ENCODE measurements around the gene PTX4.

The PTX4 gene

GRCh38 chr16:1523581-1524245 lies 35.0 kb upstream of the PTX4 start:
- Histone ChIP-seq H3K36me3 (ENCODE audit: control insufficient read depth in 2 of 2, insufficient read depth in 2 of 2, low read length in 2 of 2) (peaks cover 2 to 5% of the 10 kb centered on the region in 2 donors), H3K27me3 (ENCODE audit: control insufficient read depth in 2 of 2, insufficient read depth in 2 of 2, low read length in 2 of 2) (no peaks in the 10 kb centered on the region), H3K4me3 (ENCODE audit: low read length in 2 of 2) (no peak overlapping the region), H3K27ac (ENCODE audit: low read depth in 2 of 2, low read length in 2 of 2) (no peak overlapping the region), H3K9me3 (ENCODE audit: control insufficient read depth in 2 of 2, low read length in 2 of 2) (no peaks in the 10 kb centered on the region), H3K9ac (ENCODE audit: low read depth in 1 of 2, low read length in 2 of 2) (no peak overlapping the region), H3K4me1 (ENCODE audit: control insufficient read depth in 2 of 2, insufficient read depth in 2 of 2, low read length in 2 of 2) (no peaks in the 10 kb centered on the region)

- Histone ChIP-seq H3K9me3 (ENCODE audit: control insufficient read depth in 2 of 2, low read length in 2 of 2) (no peaks in the 10 kb centered on the region), H3K4me3 (ENCODE audit: low read length in 2 of 2) (no peak overlapping the region), H3K27ac (ENCODE audit: low read depth in 2 of 2, low read length in 2 of 2) (no peak overlapping the region), H3K9ac (ENCODE audit: low read depth in 1 of 2, low read length in 2 of 2) (no peak overlapping the region), H3K27me3 (ENCODE audit: control insufficient read depth in 2 of 2, insufficient read depth in 2 of 2, low read length in 2 of 2) (no peaks in the 10 kb centered on the region), H3K4me1 (ENCODE audit: control insufficient read depth in 2 of 2, insufficient read depth in 2 of 2, low read length in 2 of 2) (no peaks in the 10 kb centered on the region), H3K36me3 (ENCODE audit: control insufficient read depth in 2 of 2, insufficient read depth in 2 of 2, low read length in 2 of 2) (peaks cover 2 to 11% of the 10 kb centered on the region in 2 donors)
Measured at GRCh38 chr16:1520461-1520860, 31.7 kb upstream of the PTX4 start.

- no peak overlapping the region for H3K27ac ChIP-seq (ENCODE audit: low read depth in 2 of 2, low read length in 2 of 2)
- H3K9me3 ChIP-seq (ENCODE audit: control insufficient read depth in 2 of 2, low read length in 2 of 2): no peaks in the 10 kb centered on the region
- no peak overlapping the region for H3K4me3 ChIP-seq (ENCODE audit: low read length in 2 of 2)
- no peak overlapping the region for H3K9ac ChIP-seq (ENCODE audit: low read depth in 1 of 2, low read length in 2 of 2)
- peaks cover 2 to 11% of the 10 kb centered on the region in 2 donors for H3K36me3 ChIP-seq (ENCODE audit: control insufficient read depth in 2 of 2, insufficient read depth in 2 of 2, low read length in 2 of 2)
- H3K4me1 ChIP-seq (ENCODE audit: control insufficient read depth in 2 of 2, insufficient read depth in 2 of 2, low read length in 2 of 2): no peaks in the 10 kb centered on the region
- H3K27me3 ChIP-seq (ENCODE audit: control insufficient read depth in 2 of 2, insufficient read depth in 2 of 2, low read length in 2 of 2): no peaks in the 10 kb centered on the region
Measured at GRCh38 chr16:1519831-1520230, 31.1 kb upstream of the PTX4 start.

- Histone ChIP-seq H3K27ac (ENCODE audit: low read depth in 2 of 2, low read length in 2 of 2) (no peak overlapping the region), H3K9me3 (ENCODE audit: control insufficient read depth in 2 of 2, low read length in 2 of 2) (no peaks in the 10 kb centered on the region), H3K4me1 (ENCODE audit: control insufficient read depth in 2 of 2, insufficient read depth in 2 of 2, low read length in 2 of 2) (no peaks in the 10 kb centered on the region), H3K4me3 (ENCODE audit: low read length in 2 of 2) (no peak overlapping the region), H3K27me3 (ENCODE audit: control insufficient read depth in 2 of 2, insufficient read depth in 2 of 2, low read length in 2 of 2) (no peaks in the 10 kb centered on the region), H3K36me3 (ENCODE audit: control insufficient read depth in 2 of 2, insufficient read depth in 2 of 2, low read length in 2 of 2) (peaks cover 2 to 11% of the 10 kb centered on the region in 2 donors), H3K9ac (ENCODE audit: low read depth in 1 of 2, low read length in 2 of 2) (no peak overlapping the region)
Measured at GRCh38 chr16:1518626-1519135, 29.9 kb upstream of the PTX4 start.

GRCh38 chr16:1514507-1514906 lies 25.8 kb upstream of the PTX4 start:
- Histone ChIP-seq H3K4me3 (ENCODE audit: low read length in 2 of 2) (no peak overlapping the region), H3K27me3 (ENCODE audit: control insufficient read depth in 2 of 2, insufficient read depth in 2 of 2, low read length in 2 of 2) (no peaks in the 10 kb centered on the region), H3K27ac (ENCODE audit: low read depth in 2 of 2, low read length in 2 of 2) (no peak overlapping the region), H3K36me3 (ENCODE audit: control insufficient read depth in 2 of 2, insufficient read depth in 2 of 2, low read length in 2 of 2) (peaks cover 2 to 6% of the 10 kb centered on the region in 2 donors), H3K9ac (ENCODE audit: low read depth in 1 of 2, low read length in 2 of 2) (no peak overlapping the region), H3K4me1 (ENCODE audit: control insufficient read depth in 2 of 2, insufficient read depth in 2 of 2, low read length in 2 of 2) (no peaks in the 10 kb centered on the region), H3K9me3 (ENCODE audit: control insufficient read depth in 2 of 2, low read length in 2 of 2) (no peaks in the 10 kb centered on the region)

GRCh38 chr16:1512774-1513173 lies 24.0 kb upstream of the PTX4 start:
- H3K4me1 ChIP-seq (ENCODE audit: control insufficient read depth in 2 of 2, insufficient read depth in 2 of 2, low read length in 2 of 2): no peaks in the 10 kb centered on the region
- no peak overlapping the region for H3K9ac ChIP-seq (ENCODE audit: low read depth in 1 of 2, low read length in 2 of 2)
- H3K36me3 ChIP-seq (ENCODE audit: control insufficient read depth in 2 of 2, insufficient read depth in 2 of 2, low read length in 2 of 2): peaks cover under 1 to 2% of the 10 kb centered on the region in 2 donors
- H3K4me3 ChIP-seq (ENCODE audit: low read length in 2 of 2): no peak overlapping the region
- no peaks in the 10 kb centered on the region for H3K9me3 ChIP-seq (ENCODE audit: control insufficient read depth in 2 of 2, low read length in 2 of 2)
- H3K27me3 ChIP-seq (ENCODE audit: control insufficient read depth in 2 of 2, insufficient read depth in 2 of 2, low read length in 2 of 2): no peaks in the 10 kb centered on the region
- no peak overlapping the region for H3K27ac ChIP-seq (ENCODE audit: low read depth in 2 of 2, low read length in 2 of 2)

- Histone ChIP-seq H3K27ac (ENCODE audit: low read depth in 2 of 2, low read length in 2 of 2) (no peak overlapping the region), H3K9ac (ENCODE audit: low read depth in 1 of 2, low read length in 2 of 2) (no peak overlapping the region), H3K36me3 (ENCODE audit: control insufficient read depth in 2 of 2, insufficient read depth in 2 of 2, low read length in 2 of 2) (peaks cover 0 to 2% of the 10 kb centered on the region in 2 donors), H3K4me1 (ENCODE audit: control insufficient read depth in 2 of 2, insufficient read depth in 2 of 2, low read length in 2 of 2) (no peaks in the 10 kb centered on the region), H3K4me3 (ENCODE audit: low read length in 2 of 2) (no peak overlapping the region), H3K27me3 (ENCODE audit: control insufficient read depth in 2 of 2, insufficient read depth in 2 of 2, low read length in 2 of 2) (no peaks in the 10 kb centered on the region), H3K9me3 (ENCODE audit: control insufficient read depth in 2 of 2, low read length in 2 of 2) (no peaks in the 10 kb centered on the region)
Measured at GRCh38 chr16:1511662-1512569, 23.2 kb upstream of the PTX4 start.

GRCh38 chr16:1510941-1511351 lies 22.2 kb upstream of the PTX4 start:
- Histone ChIP-seq H3K4me1 (ENCODE audit: control insufficient read depth in 2 of 2, insufficient read depth in 2 of 2, low read length in 2 of 2) (no peaks in the 10 kb centered on the region), H3K27me3 (ENCODE audit: control insufficient read depth in 2 of 2, insufficient read depth in 2 of 2, low read length in 2 of 2) (no peaks in the 10 kb centered on the region), H3K27ac (ENCODE audit: low read depth in 2 of 2, low read length in 2 of 2) (no peak overlapping the region), H3K9ac (ENCODE audit: low read depth in 1 of 2, low read length in 2 of 2) (no peak overlapping the region), H3K36me3 (ENCODE audit: control insufficient read depth in 2 of 2, insufficient read depth in 2 of 2, low read length in 2 of 2) (peaks cover 0 to 2% of the 10 kb centered on the region in 2 donors), H3K4me3 (ENCODE audit: low read length in 2 of 2) (no peak overlapping the region), H3K9me3 (ENCODE audit: control insufficient read depth in 2 of 2, low read length in 2 of 2) (no peaks in the 10 kb centered on the region)

- Histone ChIP-seq H3K9ac (ENCODE audit: low read depth in 1 of 2, low read length in 2 of 2) (no peak overlapping the region), H3K36me3 (ENCODE audit: control insufficient read depth in 2 of 2, insufficient read depth in 2 of 2, low read length in 2 of 2) (peaks cover 0 to 2% of the 10 kb centered on the region in 2 donors), H3K27ac (ENCODE audit: low read depth in 2 of 2, low read length in 2 of 2) (no peak overlapping the region)
Measured at GRCh38 chr16:1510272-1510671, 21.5 kb upstream of the PTX4 start.

More at GRCh38 chr16:1510272-1510671, 21.5 kb upstream of the PTX4 start:
- Histone ChIP-seq H3K4me3 (ENCODE audit: low read length in 2 of 2) (no peak overlapping the region), H3K4me1 (ENCODE audit: control insufficient read depth in 2 of 2, insufficient read depth in 2 of 2, low read length in 2 of 2) (no peaks in the 10 kb centered on the region), H3K27me3 (ENCODE audit: control insufficient read depth in 2 of 2, insufficient read depth in 2 of 2, low read length in 2 of 2) (no peaks in the 10 kb centered on the region), H3K9me3 (ENCODE audit: control insufficient read depth in 2 of 2, low read length in 2 of 2) (no peaks in the 10 kb centered on the region)
